IPS-18a (cell line): ENCODE results near the gene TMEM167B.
"Not testable (repeated sequence)": the region's sequence is repeated elsewhere in the genome, so short reads cannot be mapped to it uniquely, and the experiment has no call there.

Source experiments
- H3K27ac ChIP-seq: one replicate; pipeline ENCODE4 v1.5.1; 2013; ENCODE audit warnings: low read length
- H3K27me3 ChIP-seq: one replicate; pipeline ENCODE4 v1.6.1; 2013; ENCODE audit warnings: mild to moderate bottlenecking, low read length; ENCODE audit not compliant: control insufficient read depth, insufficient read depth
- H3K36me3 ChIP-seq: one replicate; pipeline ENCODE4 v1.6.1; 2013; ENCODE audit warnings: low read depth, low read length; ENCODE audit not compliant: control insufficient read depth
- H3K4me1 ChIP-seq: one replicate; pipeline ENCODE4 v1.6.1; 2013; ENCODE audit warnings: low read depth, low read length; ENCODE audit not compliant: control insufficient read depth
- H3K4me3 ChIP-seq: one replicate; pipeline ENCODE4 v1.5.1; 2013; ENCODE audit warnings: low read length
- H3K9ac ChIP-seq: one replicate; pipeline ENCODE4 v1.6.1; 2013; ENCODE audit warnings: mild to moderate bottlenecking, low read length, moderate library complexity
- H3K9me3 ChIP-seq: one replicate; pipeline ENCODE4 v1.6.1; 2013; ENCODE audit warnings: low read depth, low read length; ENCODE audit not compliant: control insufficient read depth

TMEM167B gene

DNA sequence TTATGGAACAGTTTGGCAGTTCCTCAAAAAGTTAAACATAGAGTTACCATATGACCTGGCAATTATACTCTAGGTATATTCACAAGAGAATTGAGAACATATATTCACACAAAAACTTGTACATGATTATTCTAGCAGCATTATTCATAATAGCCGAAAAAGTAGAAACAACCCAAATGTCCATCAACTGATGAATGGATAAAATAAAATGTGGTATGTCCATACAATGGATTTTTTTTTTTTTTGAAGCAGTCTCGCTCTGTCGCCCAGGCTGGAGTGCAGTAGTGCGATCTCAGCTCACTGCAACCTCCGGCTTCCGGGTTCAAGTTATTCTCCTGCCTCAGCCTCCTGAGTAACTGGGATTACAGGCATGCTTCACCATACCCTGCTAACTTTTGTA is 52.2 kb downstream of the TMEM167B start:
- not testable (repeated sequence) for H3K9ac ChIP-seq, H3K27ac ChIP-seq, H3K4me1 ChIP-seq, H3K9me3 ChIP-seq, H3K27me3 ChIP-seq, H3K4me3 ChIP-seq, H3K36me3 ChIP-seq
